Measurements from ENCODE around the gene PAQR4. TPM values are rescaled to one million over a fixed set of nuclear protein-coding genes. Genes with fewer than 3 reads are reported as not detected.

The PAQR4 gene
- total and polyA plus RNA-seq, 2 of the 13 experiments (the other 11 are each of a cell fraction or from before 2014, with no cell fraction given) = 15.9 to 24.8 TPM

- TF ChIP-seq ZNF772 (CRISPR knock-in tag; IDR thresholded peaks at IDR 0.05) = no peak
- TF ChIP-seq ZNF44 (CRISPR knock-in tag; IDR thresholded peaks at IDR 0.05) = no peak
- no peak for TF ChIP-seq KLF12 (CRISPR knock-in tag; IDR thresholded peaks at IDR 0.05; ENCODE audit: borderline replicate concordance)
- TF ChIP-seq MTERF4 (CRISPR knock-in tag; IDR thresholded peaks at IDR 0.05) = 0 out of 2 replicates have a peak, but pooled peaks have one; percentile 33
- no peak for TF ChIP-seq FOXP4 (CRISPR knock-in tag; IDR thresholded peaks at IDR 0.05)
- no peak for TF ChIP-seq KDM4B (CRISPR knock-in tag; IDR thresholded peaks at IDR 0.05)
- Histone ChIP-seq H3K4me2 (ENCODE audit: low read depth, low read length) (peak overlapping the region; percentile 68; the same call in 1 of the 2 replicates), H2AFZ (ENCODE audit: low read length) (no peak overlapping the region), H3K79me2 (ENCODE audit: insufficient read depth, low read length) (no peaks in the 10 kb centered on the region), H3K4me3 (replicated peaks in 1 of 3; ENCODE audit: insufficient read depth in 1 of 3, low read depth in 2 of 3, low read length in 3 of 3) (no peak overlapping the region), H3K36me3 (replicated peaks in 1 of 2; ENCODE audit: control insufficient read depth in 1 of 2, insufficient read depth in 2 of 2, low read length in 2 of 2) (no peaks in the 10 kb centered on the region), H3K9me3 (ENCODE audit: low read length) (no peaks in the 10 kb centered on the region), H3K27me3 (ENCODE audit: control insufficient read depth in 1 of 2, insufficient read depth in 2 of 2, low read length in 2 of 2) (peaks cover 7 to 21% of the 10 kb centered on the region in 2 experiments; a peak in 4 of 5 replicates), H3K9ac (ENCODE audit: insufficient read depth, low read depth, low read length) (no peak overlapping the region), H4K20me1 (ENCODE audit: insufficient read depth, low read length) (no peaks in the 10 kb centered on the region), H3K27ac (ENCODE audit: extremely low read length, insufficient read depth, low read length) (no peak overlapping the region), H3K4me1 (ENCODE audit: insufficient read depth, low read length) (peaks cover 86% of the 10 kb centered on the region)
- ChIA-PET POLR2A (interaction anchor here (14.2 kb wide), 1 partner anchor 14 kb away, joined by 750 read pairs; the partner anchor contains the start of genes CLDN6, HCFC1R1, THOC6 and TNFRSF12A), CTCF (ENCODE audit: low intra/inter-chr PET ratio, low total read pairs) (no interaction called here)
- DNase-seq (ENCODE audit: low spot score) (no peak), FAIRE-seq (no peak), ATAC-seq (no peak)
- BruUV-seq (replicated peaks) = no TSS peak
- in situ Hi-C loops (cut with HindIII; ENCODE audit: extremely low pct_ligation_motif_present, low pct_unique_long_range_greater_than_20kb) = no loop called here
- intact Hi-C loops (cut with micrococcal nuclease; ENCODE audit: unreplicated experiment) = no loop called here
- 96% methylated on average over 4 of the region's 4 CpGs for WGBS (ENCODE audit: low lambda C conversion rate)
Observed at GRCh38 chr16:3008690-3009037, 39.5 kb downstream of the PAQR4 start.
